Dermis microvascular lymphatic vessel endothelial cell (primary cell): ENCODE results near the gene RFESD. TPM values are rescaled to one million over a fixed set of nuclear protein-coding genes. Genes with fewer than 3 reads are reported as not detected.
"Not testable (repeated sequence)": the region's sequence is repeated elsewhere in the genome, so short reads cannot be mapped to it uniquely, and the experiment has no call there.

Experiments used
- DNase-seq, 2 donors: peaks; one replicate each; pipeline versions ENCODE4 v3.0.0 to v3.0.0-alpha.2; 2010; ENCODE audit warnings: low read depth in 2 of 2
- total RNA-seq: library from RNA; depleted of rRNA; stranded (reverse); fragments of >200 nt; gene quantifications from 2 replicates; pipeline ENCODE4 v1.2.1, GENCODE V29; 2014

The RFESD gene
- total RNA-seq, 1 donor from 2014 or later, result 1.2 TPM

- DNase-seq, result no peak
Measured at GRCh38 chr5:95627971-95628810, 18.4 kb upstream of the RFESD start.

- DNase-seq, result no peak
Measured at GRCh38 chr5:95628933-95629332, 17.6 kb upstream of the RFESD start.

GRCh38 chr5:95630394-95630917 is 16.1 kb upstream of the RFESD start:
- no peak for DNase-seq

GRCh38 chr5:95631255-95631958 is 15.2 kb upstream of the RFESD start:
- DNase-seq, result peak in 1 of 2 donors; percentile 69

- DNase-seq, result peak; percentile 40 to 71
Measured at GRCh38 chr5:95631991-95632675, 14.4 kb upstream of the RFESD start.

- not testable (repeated sequence) for DNase-seq
Measured at GRCh38 chr5:95632942-95633341, 13.6 kb upstream of the RFESD start.

- DNase-seq, result no peak
Measured at GRCh38 chr5:95633671-95634070, 12.9 kb upstream of the RFESD start.

GRCh38 chr5:95634081-95634480 is 12.5 kb upstream of the RFESD start:
- DNase-seq, result no peak

- DNase-seq, result no peak
Measured at GRCh38 chr5:95638632-95639031, 7.9 kb upstream of the RFESD start.

- no peak for DNase-seq
Measured at GRCh38 chr5:95641741-95642220, 4.8 kb upstream of the RFESD start.

- no peak for DNase-seq
Measured at GRCh38 chr5:95643152-95643551, 3.4 kb upstream of the RFESD start.

- peak in 1 of 2 donors; percentile 58 for DNase-seq
Measured at GRCh38 chr5:95644351-95645042, 2.1 kb upstream of the RFESD start.

GRCh38 chr5:95646226-95646568 is 380 bp upstream of the RFESD start:
- not testable (repeated sequence) for DNase-seq

GRCh38 chr5:95647886-95648860 is 1.6 kb downstream of the RFESD start:
- no peak for DNase-seq

GRCh38 chr5:95649274-95649673 is 2.7 kb downstream of the RFESD start:
- no peak for DNase-seq

GRCh38 chr5:95649842-95650620 is 3.5 kb downstream of the RFESD start:
- no peak for DNase-seq

GRCh38 chr5:95652849-95653248 is 6.3 kb downstream of the RFESD start:
- DNase-seq, result no peak

- no peak for DNase-seq
Measured at GRCh38 chr5:95654196-95654595, 7.6 kb downstream of the RFESD start.

- DNase-seq, result no peak
Measured at GRCh38 chr5:95655575-95655974, 9.0 kb downstream of the RFESD start.
